DND-41 (cell line): ENCODE data around the gene SLC35B1.

Experiments
- ATAC-seq: fragments of 200-7000 bp; cut with Tn5 transposase; 3 replicates; pipeline ENCODE4 v1.9.1; 2021; ENCODE audit warnings: low read depth; ENCODE audit not compliant: insufficient read depth
- DNase-seq: peaks from one replicate; pipeline ENCODE4 v3.0.0-alpha.2; 2020
- H2AFZ ChIP-seq: 2 replicates; pipeline ENCODE4 v1.6.0; 2012; ENCODE audit warnings: low read depth, low read length
- H3K27ac ChIP-seq: 2 replicates; pipeline ENCODE4 v1.5.1; 2012; ENCODE audit warnings: low read length, inconsistent platforms
- H3K27me3 ChIP-seq: fragments of 200-600 bp; sonication (generic); 2 replicates; pipeline ENCODE4 v1.6.0; 2012; ENCODE audit warnings: low read length, mild to moderate bottlenecking, inconsistent platforms; ENCODE audit not compliant: insufficient read depth, poor library complexity
- H3K36me3 ChIP-seq: 2 replicates; pipeline ENCODE4 v1.5.1; 2012; ENCODE audit warnings: low read length, inconsistent platforms; ENCODE audit not compliant: insufficient read depth
- H3K4me1 ChIP-seq: 2 replicates; pipeline ENCODE4 v1.5.1; 2012; ENCODE audit warnings: mild to moderate bottlenecking, low read length; ENCODE audit not compliant: insufficient read depth
- H3K4me2 ChIP-seq: 2 replicates; pipeline ENCODE4 v1.6.0; 2012; ENCODE audit warnings: mild to moderate bottlenecking, moderate library complexity, low read length, inconsistent platforms; ENCODE audit not compliant: insufficient read depth
- H3K4me3 ChIP-seq, 2 experiments: fragments of 200-600 bp in 1 of 2; shearing (Covaris generic) in 1 of 2; 2 replicates each; pipeline ENCODE4 v1.5.1; 2012 to 2016; ENCODE audit warnings: inconsistent platforms in 2 of 2, low read length in 2 of 2, mild to moderate bottlenecking in 2 of 2, low read depth in 1 of 2, moderate library complexity in 1 of 2
- H3K79me2 ChIP-seq: 2 replicates; pipeline ENCODE4 v1.6.0; 2012; ENCODE audit warnings: low read length, inconsistent platforms; ENCODE audit not compliant: insufficient read depth
- H3K9ac ChIP-seq: 2 replicates; pipeline ENCODE4 v1.6.0; 2012; ENCODE audit warnings: low read depth, mild to moderate bottlenecking, inconsistent platforms, low read length, moderate library complexity
- H3K9me3 ChIP-seq: 2 replicates; pipeline ENCODE4 v1.5.1; 2012; ENCODE audit warnings: low read length, moderate library complexity, mild to moderate bottlenecking, inconsistent platforms; ENCODE audit not compliant: insufficient read depth, severe bottlenecking
- H4K20me1 ChIP-seq: 2 replicates; pipeline ENCODE4 v1.6.0; 2012; ENCODE audit warnings: low read length; ENCODE audit not compliant: insufficient read depth
- EZH2 ChIP-seq: IDR thresholded peaks from 3 replicates; pipeline ENCODE4 v1.6.1; 2012; ENCODE audit warnings: borderline replicate concordance, low read depth, mild to moderate bottlenecking, moderate library complexity, low read length, inconsistent platforms; ENCODE audit not compliant: severe bottlenecking
- TF ChIP-seq, protein P1 (sequence below): IDR thresholded peaks from 2 replicates; pipeline ENCODE4 v1.5.1; 2012; ENCODE audit warnings: borderline replicate concordance, low read length, moderate library complexity, mild to moderate bottlenecking; ENCODE audit not compliant: poor library complexity, severe bottlenecking; ENCODE audit errors: extremely low read depth

The SLC35B1 gene

DNA sequence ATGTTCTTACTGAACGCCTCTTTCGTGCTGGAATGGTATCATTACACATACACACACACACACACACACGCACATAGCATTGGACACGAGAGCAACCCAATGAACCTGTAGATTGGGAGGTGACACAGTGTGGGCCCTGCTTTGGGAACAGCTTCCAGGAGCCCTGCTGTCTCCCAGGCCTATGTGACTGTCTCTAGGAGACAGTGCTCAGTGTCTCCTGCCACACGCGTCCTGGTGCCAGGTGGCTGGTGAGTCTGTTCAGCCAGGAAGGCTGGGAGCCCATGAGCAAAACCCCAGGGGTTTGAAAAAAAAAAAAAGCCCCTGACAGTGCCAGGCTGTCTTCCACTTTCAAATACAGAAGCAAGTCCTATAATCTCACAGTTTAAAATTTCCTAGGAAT lies 27.4 kb downstream of the SLC35B1 start:
- ATAC-seq (no peak), DNase-seq (no peak)
- Histone ChIP-seq H3K4me2 (no peak overlapping the region), H3K27ac (no peak overlapping the region), H3K9me3 (no peaks in the 10 kb centered on the region), H3K36me3 (peaks cover 5% of the 10 kb centered on the region; the same call in 1 of the 2 replicates), H3K4me1 (peaks cover 23% of the 10 kb centered on the region), H3K27me3 (no peaks in the 10 kb centered on the region), H4K20me1 (peaks cover 13% of the 10 kb centered on the region), H2AFZ (peak overlapping the region; percentile 41; the same call in 1 of the 2 replicates), H3K9ac (no peak overlapping the region), H3K4me3 (no peak overlapping the region), H3K79me2 (peaks cover 20% of the 10 kb centered on the region)
- TF ChIP-seq, protein P1, sequence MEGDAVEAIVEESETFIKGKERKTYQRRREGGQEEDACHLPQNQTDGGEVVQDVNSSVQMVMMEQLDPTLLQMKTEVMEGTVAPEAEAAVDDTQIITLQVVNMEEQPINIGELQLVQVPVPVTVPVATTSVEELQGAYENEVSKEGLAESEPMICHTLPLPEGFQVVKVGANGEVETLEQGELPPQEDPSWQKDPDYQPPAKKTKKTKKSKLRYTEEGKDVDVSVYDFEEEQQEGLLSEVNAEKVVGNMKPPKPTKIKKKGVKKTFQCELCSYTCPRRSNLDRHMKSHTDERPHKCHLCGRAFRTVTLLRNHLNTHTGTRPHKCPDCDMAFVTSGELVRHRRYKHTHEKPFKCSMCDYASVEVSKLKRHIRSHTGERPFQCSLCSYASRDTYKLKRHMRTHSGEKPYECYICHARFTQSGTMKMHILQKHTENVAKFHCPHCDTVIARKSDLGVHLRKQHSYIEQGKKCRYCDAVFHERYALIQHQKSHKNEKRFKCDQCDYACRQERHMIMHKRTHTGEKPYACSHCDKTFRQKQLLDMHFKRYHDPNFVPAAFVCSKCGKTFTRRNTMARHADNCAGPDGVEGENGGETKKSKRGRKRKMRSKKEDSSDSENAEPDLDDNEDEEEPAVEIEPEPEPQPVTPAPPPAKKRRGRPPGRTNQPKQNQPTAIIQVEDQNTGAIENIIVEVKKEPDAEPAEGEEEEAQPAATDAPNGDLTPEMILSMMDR, result no peak
- TF ChIP-seq EZH2, result no peak

- DNase-seq, result peak; percentile 99
- ATAC-seq, result peak; percentile 83
- H3K4me3 ChIP-seq, result peak within 1 kb of the TSS; percentile 69 to 81
- peak within 1 kb of the TSS; percentile 91 for H3K4me2 ChIP-seq
- H3K79me2 ChIP-seq, result peaks cover 40% of the 10 kb centered on the region
- peak within 1 kb of the TSS; percentile 69 for H2AFZ ChIP-seq
- peak within 1 kb of the TSS; percentile 74 for H3K9ac ChIP-seq
- no peaks in the 10 kb centered on the region for H3K9me3 ChIP-seq
- peak within 1 kb of the TSS; percentile 84 for H3K27ac ChIP-seq
- H3K4me1 ChIP-seq, result peaks cover 32% of the 10 kb centered on the region
- H3K27me3 ChIP-seq, result no peaks in the 10 kb centered on the region
- TF ChIP-seq EZH2, result no peak
- TF ChIP-seq, protein P1, result no peak
- peaks cover 8% of the 10 kb centered on the region; the same call in 1 of the 2 replicates for H3K36me3 ChIP-seq
- H4K20me1 ChIP-seq, result peaks cover 17% of the 10 kb centered on the region
These were observed 29.6 kb downstream of the SLC35B1 start, which contains the start of gene SPOP for GRCh38 chr17:49677933-49678847. SPOP (minus strand) TSS chr17:49678097; CDS start chr17:49622810, 55,287 bp downstream.

DNA sequence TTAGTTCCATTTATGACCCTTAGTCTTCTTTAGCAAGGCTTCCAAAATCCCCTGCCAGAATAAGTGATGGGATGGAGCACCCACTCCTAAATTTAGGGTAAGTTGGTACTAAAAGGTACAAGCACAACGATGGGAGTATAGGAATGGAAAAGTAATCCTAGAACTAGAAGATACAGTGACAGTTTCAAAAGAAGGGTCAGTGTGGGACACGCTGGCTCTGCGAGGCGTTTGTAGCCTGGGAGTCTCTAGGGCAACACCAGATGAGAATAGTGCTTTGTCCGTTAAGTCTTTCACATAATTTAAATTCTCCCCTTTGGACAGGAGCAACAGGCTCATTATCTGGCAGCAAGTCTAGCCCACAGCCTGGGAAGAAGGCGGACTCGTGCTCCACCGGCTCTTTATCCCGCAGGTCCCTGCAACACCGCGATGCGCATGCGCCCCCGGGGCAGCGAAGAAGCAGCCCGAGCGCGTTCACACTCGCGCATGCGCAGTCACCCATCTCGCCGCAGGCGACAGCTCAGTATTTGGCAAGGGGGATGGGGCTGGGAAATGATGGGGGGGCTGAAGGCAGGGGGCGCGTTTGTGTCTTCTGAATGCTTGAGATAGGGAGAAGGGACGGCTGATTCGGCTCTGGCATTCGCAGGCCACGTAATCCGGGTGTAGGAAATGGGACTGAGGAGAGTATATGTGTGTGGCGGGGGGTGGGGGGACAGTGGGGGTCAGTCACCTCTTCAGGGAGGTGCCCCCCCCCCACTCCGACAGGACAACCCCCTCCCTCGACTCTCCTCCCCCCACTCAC lies 30.4 kb downstream of the SLC35B1 start:
- H3K4me3 ChIP-seq, result peak overlapping the region; percentile 69 to 81
- peaks cover 48% of the 10 kb centered on the region for H3K79me2 ChIP-seq
- peaks cover 9% of the 10 kb centered on the region; the same call in 1 of the 2 replicates for H3K36me3 ChIP-seq
- H3K27ac ChIP-seq, result peak overlapping the region; percentile 84
- no peak for TF ChIP-seq EZH2
- TF ChIP-seq, protein P1, result no peak
- H4K20me1 ChIP-seq, result peaks cover 23% of the 10 kb centered on the region
- ATAC-seq, result peak; percentile 72
- H2AFZ ChIP-seq, result peak overlapping the region; percentile 69
- no peaks in the 10 kb centered on the region for H3K27me3 ChIP-seq
- H3K4me1 ChIP-seq, result peaks cover 32% of the 10 kb centered on the region
- DNase-seq, result peak; percentile 95
- H3K9ac ChIP-seq, result peak overlapping the region; percentile 74
- no peaks in the 10 kb centered on the region for H3K9me3 ChIP-seq
- H3K4me2 ChIP-seq, result peak overlapping the region; percentile 91
